Thyroid gland (tissue), 4 donors: ENCODE data around the gene PRDM1. TPM values are rescaled to one million over a fixed set of nuclear protein-coding genes. Genes with fewer than 3 reads are reported as not detected.

ENCODE experiments used
- DNase-seq, 2 donors: peaks; one replicate each; pipeline ENCODE4 v3.0.0-alpha.2; 2019
- H3K27ac ChIP-seq, 3 donors: fragments of 200-600 bp; sonication (generic); 1 replicate in 2 of 3; 2 replicates in 1 of 3; pipeline ENCODE4 v1.5.1; 2016 to 2019; ENCODE audit warnings: mild to moderate bottlenecking in 1 of 3, moderate library complexity in 1 of 3
- H3K27me3 ChIP-seq: fragments of 200-600 bp; sonication (generic); one replicate; pipeline ENCODE4 v1.5.1; 2019
- H3K36me3 ChIP-seq, 2 donors: fragments of 200-600 bp; sonication (generic); one replicate each; pipeline ENCODE4 v1.5.1; 2016 to 2019
- H3K4me1 ChIP-seq, 2 donors: fragments of 200-600 bp; sonication (generic); one replicate each; pipeline ENCODE4 v1.5.1; 2017 to 2019
- H3K4me3 ChIP-seq, 3 donors: fragments of 200-600 bp; sonication (generic); replicated peaks in 1 of 3; 1 replicate in 2 of 3; 2 replicates in 1 of 3; pipeline ENCODE4 v1.5.1; 2016; ENCODE audit warnings: mild to moderate bottlenecking in 1 of 3
- H3K9me3 ChIP-seq: fragments of 200-600 bp; sonication (generic); one replicate; pipeline ENCODE4 v1.5.1; 2017
- CTCF ChIP-seq, 6 experiments: fragments of 200-600 bp in 3 of 6; fragments of 450-650 bp in 3 of 6; sonication (generic) in 3 of 6; IDR thresholded peaks; one replicate each; pipeline ENCODE4 v1.5.1; 2016 to 2019; ENCODE audit warnings: antibody characterized with exemption in 6 of 6, mild to moderate bottlenecking in 2 of 6, inconsistent platforms in 1 of 6, moderate library complexity in 1 of 6
- POLR2A ChIP-seq, 2 donors: fragments of 450-650 bp; IDR thresholded peaks; one replicate each; pipeline ENCODE4 v1.6.1; 2017; ENCODE audit warnings: antibody characterized with exemption in 2 of 2, mild to moderate bottlenecking in 2 of 2, moderate library complexity in 1 of 2
- WGBS, 2 donors: methylation state at CpG; one replicate each; pipeline ENCODE4 v1.1.5; 2017; 5-methylcytosine and 5-hydroxymethylcytosine counted together
- intact Hi-C: fragments of 100-400 bp; cut with DNase I; formaldehyde crosslinking; loops from one replicate; pipeline ENCODE4 v1.15.1; 2023
- total RNA-seq, 4 donors: library from RNA; depleted of rRNA; stranded (reverse); fragments of >200 nt; gene quantifications; one replicate each; pipeline ENCODE4 v1.2.3, GENCODE V29; 2016

PRDM1 gene
- total RNA-seq, 4 donors from 2014 or later, result 5.6 to 7.6 (median 7.0) TPM

- intact Hi-C loops, result no loop called here
- H3K4me3 ChIP-seq, result no peak overlapping the region
- H3K27ac ChIP-seq, result peak overlapping the region; percentile 88 to 89 (median 88)
- 85 to 89% methylated on average over 7 of the region's 7 CpGs for WGBS, 2 donors
- peak in 1 of 2 donors; percentile 21 for DNase-seq
- no peaks in the 10 kb centered on the region for H3K9me3 ChIP-seq
- peaks cover 14 to 28% of the 10 kb centered on the region in 2 donors for H3K4me1 ChIP-seq
- TF ChIP-seq POLR2A (IDR thresholded peaks at IDR 0.05) (no peak), CTCF (IDR thresholded peaks at IDR 0.05) (no peak)
- H3K36me3 ChIP-seq, result peaks cover 17 to 19% of the 10 kb centered on the region in 2 donors
- H3K27me3 ChIP-seq, result no peaks in the 10 kb centered on the region
These were observed 18.3 kb downstream of the PRDM1 start for GRCh38 chr6:106104476-106104875.

- WGBS, 2 donors, result 97% methylated on average over 21 of the region's 21 CpGs
- TF ChIP-seq CTCF (IDR thresholded peaks at IDR 0.05) (no peak), POLR2A (IDR thresholded peaks at IDR 0.05) (no peak)
- Histone ChIP-seq H3K4me3 (no peak overlapping the region), H3K36me3 (peaks cover 17 to 19% of the 10 kb centered on the region in 2 donors), H3K27ac (no peak overlapping the region), H3K9me3 (no peaks in the 10 kb centered on the region), H3K27me3 (no peaks in the 10 kb centered on the region), H3K4me1 (peaks cover 18 to 33% of the 10 kb centered on the region in 2 donors)
- intact Hi-C loops, result no loop called here
- no peak for DNase-seq
These were observed 18.8 kb downstream of the PRDM1 start for GRCh38 chr6:106104941-106105340.

- Histone ChIP-seq H3K4me1 (peaks cover 20 to 37% of the 10 kb centered on the region in 2 donors), H3K4me3 (no peak overlapping the region), H3K9me3 (no peaks in the 10 kb centered on the region), H3K36me3 (peaks cover 17 to 19% of the 10 kb centered on the region in 2 donors), H3K27ac (no peak overlapping the region), H3K27me3 (no peaks in the 10 kb centered on the region)
- intact Hi-C loops, result no loop called here
- DNase-seq, result no peak
- WGBS, 2 donors, result 96% methylated on average over 22 of the region's 22 CpGs
- no peak for TF ChIP-seq CTCF (IDR thresholded peaks at IDR 0.05)
- TF ChIP-seq POLR2A (IDR thresholded peaks at IDR 0.05), result no peak
These were observed 19.4 kb downstream of the PRDM1 start for GRCh38 chr6:106105493-106105892.

- intact Hi-C loops, result no loop called here
- H3K27me3 ChIP-seq, result no peaks in the 10 kb centered on the region
- WGBS, 2 donors, result 86 to 88% methylated on average over 7 to 12 of the region's 12 CpGs
These were observed 20.3 kb downstream of the PRDM1 start for GRCh38 chr6:106106276-106107042.

More at GRCh38 chr6:106106276-106107042, 20.3 kb downstream of the PRDM1 start:
- Histone ChIP-seq H3K27ac (no peak overlapping the region), H3K36me3 (peaks cover 17 to 19% of the 10 kb centered on the region in 2 donors), H3K9me3 (no peaks in the 10 kb centered on the region), H3K4me3 (no peak overlapping the region), H3K4me1 (peaks cover 26 to 35% of the 10 kb centered on the region in 2 donors)
- TF ChIP-seq POLR2A (IDR thresholded peaks at IDR 0.05) (no peak), CTCF (IDR thresholded peaks at IDR 0.05) (no peak)
- DNase-seq, result no peak
